PC-3 (cell line): Measurements from ENCODE around the gene TSPAN9.

ENCODE experiments used
- EZH2 ChIP-seq: fragments of 300-600 bp; sonication (generic); IDR thresholded peaks from one replicate; pipeline ENCODE4 v1.6.1; 2017; ENCODE audit warnings: antibody characterized with exemption, mild to moderate bottlenecking, low read length; ENCODE audit not compliant: unreplicated experiment
- TF ChIP-seq, protein P1 (sequence below): fragments of 300-600 bp; sonication (generic); conservative IDR thresholded peaks from 2 replicates; pipeline ENCODE4 v1.5.1; 2017; ENCODE audit warnings: antibody characterized with exemption, low read depth, mild to moderate bottlenecking, low read length

DNA sequence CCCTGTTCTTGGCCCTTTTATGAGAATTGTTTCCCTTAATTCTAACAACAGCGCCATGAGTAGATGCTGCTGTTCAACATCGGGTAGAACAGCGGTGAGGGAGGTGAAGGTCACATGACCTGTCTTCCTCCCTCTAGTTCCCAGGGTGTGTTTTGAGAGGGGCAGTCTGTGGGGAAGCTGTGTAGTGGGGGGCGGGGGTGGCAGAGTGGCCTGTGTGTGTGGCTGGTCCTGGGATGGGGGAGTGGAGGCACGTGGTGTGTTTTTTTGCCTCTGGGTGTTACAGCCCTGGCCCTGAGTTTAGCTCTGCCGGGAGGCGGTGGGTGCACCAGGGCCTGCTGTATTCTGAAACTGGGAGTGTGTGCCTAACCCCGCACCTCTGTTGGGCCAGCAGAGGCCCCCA lies 202.7 kb downstream of the TSPAN9 start:
- TF ChIP-seq, protein P1, sequence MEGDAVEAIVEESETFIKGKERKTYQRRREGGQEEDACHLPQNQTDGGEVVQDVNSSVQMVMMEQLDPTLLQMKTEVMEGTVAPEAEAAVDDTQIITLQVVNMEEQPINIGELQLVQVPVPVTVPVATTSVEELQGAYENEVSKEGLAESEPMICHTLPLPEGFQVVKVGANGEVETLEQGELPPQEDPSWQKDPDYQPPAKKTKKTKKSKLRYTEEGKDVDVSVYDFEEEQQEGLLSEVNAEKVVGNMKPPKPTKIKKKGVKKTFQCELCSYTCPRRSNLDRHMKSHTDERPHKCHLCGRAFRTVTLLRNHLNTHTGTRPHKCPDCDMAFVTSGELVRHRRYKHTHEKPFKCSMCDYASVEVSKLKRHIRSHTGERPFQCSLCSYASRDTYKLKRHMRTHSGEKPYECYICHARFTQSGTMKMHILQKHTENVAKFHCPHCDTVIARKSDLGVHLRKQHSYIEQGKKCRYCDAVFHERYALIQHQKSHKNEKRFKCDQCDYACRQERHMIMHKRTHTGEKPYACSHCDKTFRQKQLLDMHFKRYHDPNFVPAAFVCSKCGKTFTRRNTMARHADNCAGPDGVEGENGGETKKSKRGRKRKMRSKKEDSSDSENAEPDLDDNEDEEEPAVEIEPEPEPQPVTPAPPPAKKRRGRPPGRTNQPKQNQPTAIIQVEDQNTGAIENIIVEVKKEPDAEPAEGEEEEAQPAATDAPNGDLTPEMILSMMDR = no peak
- no peak for TF ChIP-seq EZH2
